Fibroblast of lung (primary cell): ENCODE data around the gene SMARCA2. TPM values are rescaled to one million over a fixed set of nuclear protein-coding genes. Genes with fewer than 3 reads are reported as not detected.

Source experiments
- DNase-seq, 2 donors: peaks; one replicate each; pipeline versions ENCODE4 v3.0.0 to v3.0.0-alpha.2; 2010; ENCODE audit warnings: low read depth in 2 of 2
- H2AFZ ChIP-seq: 2 replicates; pipeline ENCODE4 v1.5.1; 2012; ENCODE audit warnings: low read length, control low read depth, inconsistent platforms
- H3K27ac ChIP-seq: 2 replicates; pipeline ENCODE4 v1.5.1; 2011; ENCODE audit warnings: low read length, control low read depth; ENCODE audit not compliant: insufficient read depth
- H3K27me3 ChIP-seq: 2 replicates; pipeline ENCODE4 v1.5.1; 2011; ENCODE audit warnings: mild to moderate bottlenecking, low read length; ENCODE audit not compliant: control insufficient read depth, insufficient read depth
- H3K36me3 ChIP-seq: 2 replicates; pipeline ENCODE4 v1.5.1; 2011; ENCODE audit warnings: low read length; ENCODE audit not compliant: control insufficient read depth, insufficient read depth
- H3K4me1 ChIP-seq: 2 replicates; pipeline ENCODE4 v1.5.1; 2011; ENCODE audit warnings: low read length; ENCODE audit not compliant: control insufficient read depth, insufficient read depth; ENCODE audit errors: extremely low read depth
- H3K4me2 ChIP-seq: 2 replicates; pipeline ENCODE4 v1.5.1; 2011; ENCODE audit warnings: low read length, control low read depth; ENCODE audit not compliant: insufficient read depth; ENCODE audit errors: extremely low read depth
- H3K4me3 ChIP-seq, 4 experiments: fragments of 200-600 bp in 1 of 4; sonication (generic) in 1 of 4; replicated peaks in 1 of 4; 2 replicates each; pipeline ENCODE4 v1.5.1; 2011 to 2016; ENCODE audit warnings: low read length in 4 of 4, low read depth in 3 of 4, mild to moderate bottlenecking in 3 of 4, control low read depth in 2 of 4, inconsistent platforms in 1 of 4, mixed read lengths in 1 of 4; ENCODE audit not compliant: insufficient read depth in 1 of 4; ENCODE audit errors: control extremely low read depth in 1 of 4
- H3K79me2 ChIP-seq: 2 replicates; pipeline ENCODE4 v1.5.1; 2012; ENCODE audit warnings: mild to moderate bottlenecking, low read length, inconsistent platforms; ENCODE audit not compliant: control insufficient read depth, insufficient read depth
- H3K9ac ChIP-seq: 2 replicates; pipeline ENCODE4 v1.5.1; 2011; ENCODE audit warnings: mild to moderate bottlenecking, low read length, control low read depth; ENCODE audit not compliant: insufficient read depth
- H3K9me3 ChIP-seq: 2 replicates; pipeline ENCODE4 v1.5.1; 2012; ENCODE audit warnings: low read depth, low read length; ENCODE audit not compliant: control insufficient read depth, insufficient read depth
- H4K20me1 ChIP-seq: 2 replicates; pipeline ENCODE4 v1.5.1; 2011; ENCODE audit warnings: low read length; ENCODE audit not compliant: control insufficient read depth, insufficient read depth; ENCODE audit errors: extremely low read depth
- CTCF ChIP-seq, 2 donors: IDR thresholded peaks in 1 of 2; conservative IDR thresholded peaks in 1 of 2; 1 replicate in 1 of 2; 2 replicates in 1 of 2; pipeline ENCODE4 v1.5.1; 2011 to 2012; ENCODE audit warnings: low read length in 2 of 2, control low read depth in 1 of 2, inconsistent platforms in 1 of 2, low read depth in 1 of 2, mild to moderate bottlenecking in 1 of 2
- EZH2 ChIP-seq: IDR thresholded peaks from 2 replicates; pipeline ENCODE4 v1.5.1; 2012; ENCODE audit warnings: low read length, control low read depth, mild to moderate bottlenecking; ENCODE audit errors: missing control alignments
- polyA plus RNA-seq, 2 donors: library from polyadenylated mRNA; depleted of rRNA in 1 of 2; stranded (reverse) in 1 of 2; unstranded in 1 of 2; fragments of >200 nt; gene quantifications; 2 replicates each; pipeline ENCODE4 v1.2.1, GENCODE V29; 2011 to 2012; ENCODE audit warnings: missing spikeins in 1 of 2
- total RNA-seq: library from RNA; depleted of rRNA; stranded (reverse); fragments of >200 nt; gene quantifications from 2 replicates; pipeline ENCODE4 v1.2.1, GENCODE V29; 2014

Gene SMARCA2
- total and polyA plus RNA-seq, 2 donors (not counting 1 experiment from before 2014, with no cell fraction given) = 36.8 to 62.3 TPM

- Histone ChIP-seq H3K27ac (no peak overlapping the region), H3K9me3 (no peaks in the 10 kb centered on the region), H3K4me2 (no peak overlapping the region), H3K9ac (no peak overlapping the region), H3K4me1 (no peaks in the 10 kb centered on the region), H3K36me3 (no peaks in the 10 kb centered on the region), H3K79me2 (no peaks in the 10 kb centered on the region), H4K20me1 (no peaks in the 10 kb centered on the region), H3K4me3 (no peak overlapping the region), H3K27me3 (no peaks in the 10 kb centered on the region), H2AFZ (no peak overlapping the region)
- TF ChIP-seq EZH2 = no peak
- no peak for TF ChIP-seq CTCF (conservative IDR thresholded peaks at IDR 0.05 in 1 of 2, IDR thresholded peaks at IDR 0.05 in 1 of 2; ENCODE audit: low read depth in 1 of 2, low read length in 2 of 2)
- no peak for DNase-seq
Measured at GRCh38 chr9:2192356-2192979, 177.3 kb downstream of the SMARCA2 start.

- H3K27ac ChIP-seq = no peak overlapping the region
- H3K36me3 ChIP-seq = no peaks in the 10 kb centered on the region
- no peaks in the 10 kb centered on the region for H3K79me2 ChIP-seq
- no peaks in the 10 kb centered on the region for H3K9me3 ChIP-seq
- no peak for DNase-seq
- TF ChIP-seq EZH2 (no peak), CTCF (conservative IDR thresholded peaks at IDR 0.05 in 1 of 2, IDR thresholded peaks at IDR 0.05 in 1 of 2; ENCODE audit: low read depth in 1 of 2, low read length in 2 of 2) (no peak)
- no peak overlapping the region for H3K4me3 ChIP-seq
- H2AFZ ChIP-seq = no peak overlapping the region
- no peak overlapping the region for H3K9ac ChIP-seq
- no peaks in the 10 kb centered on the region for H4K20me1 ChIP-seq
- H3K27me3 ChIP-seq = no peaks in the 10 kb centered on the region
- no peak overlapping the region for H3K4me2 ChIP-seq
- no peaks in the 10 kb centered on the region for H3K4me1 ChIP-seq
Measured at GRCh38 chr9:2193552-2193951, 178.4 kb downstream of the SMARCA2 start.

GRCh38 chr9:2195211-2195610, 180.1 kb downstream of the SMARCA2 start:
- Histone ChIP-seq H3K27ac (no peak overlapping the region), H3K36me3 (no peaks in the 10 kb centered on the region), H3K79me2 (no peaks in the 10 kb centered on the region), H3K4me1 (no peaks in the 10 kb centered on the region), H3K9ac (no peak overlapping the region), H4K20me1 (no peaks in the 10 kb centered on the region), H3K4me3 (no peak overlapping the region), H3K27me3 (no peaks in the 10 kb centered on the region), H3K4me2 (no peak overlapping the region), H3K9me3 (no peaks in the 10 kb centered on the region), H2AFZ (no peak overlapping the region)
- no peak for TF ChIP-seq CTCF (conservative IDR thresholded peaks at IDR 0.05 in 1 of 2, IDR thresholded peaks at IDR 0.05 in 1 of 2; ENCODE audit: low read depth in 1 of 2, low read length in 2 of 2)
- no peak for TF ChIP-seq EZH2
- no peak for DNase-seq
